ENCODE results near the gene PLXNA4. TPM values are rescaled to one million over a fixed set of nuclear protein-coding genes. Genes with fewer than 3 reads are reported as not detected.

Gene PLXNA4
- total RNA-seq, 2 experiments from 2014 or later, result 1.2 to 1.4 TPM

DNA sequence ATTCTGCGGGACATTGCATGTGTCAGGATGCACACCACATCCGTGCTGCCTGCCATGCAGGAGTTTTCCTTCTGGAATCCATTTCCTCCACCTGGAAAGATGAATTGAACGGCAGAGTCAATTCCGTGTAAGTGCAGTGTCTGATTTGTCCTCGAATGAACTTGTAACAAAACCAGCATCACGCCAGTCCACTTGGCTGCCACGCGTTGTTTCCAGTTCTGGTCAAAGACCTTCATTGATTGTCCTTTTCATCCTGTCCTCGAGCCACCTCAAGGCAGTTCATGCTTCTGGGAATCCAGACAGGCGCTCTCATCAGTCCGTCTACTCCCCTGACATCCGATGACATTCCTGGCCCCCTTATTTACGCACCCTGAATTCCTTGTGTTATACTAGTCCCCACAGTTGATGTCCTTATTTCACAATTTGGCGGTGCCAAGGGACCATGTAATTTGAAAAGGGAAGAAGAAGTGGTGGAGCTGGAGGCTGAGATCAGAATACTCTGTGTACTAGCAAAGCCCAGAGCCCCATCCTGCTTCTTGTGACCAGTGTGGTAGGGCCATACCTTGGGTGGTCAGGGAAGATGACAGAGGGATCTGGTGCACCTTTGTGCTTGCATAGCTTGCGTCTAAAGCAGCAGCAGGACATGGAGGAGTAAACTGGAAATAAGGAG, 502.2 kb downstream of the PLXNA4 start:
- H3K36me3 Mint-ChIP-seq (ENCODE audit: low read depth), result no peaks in the 10 kb centered on the region
- H3K4me1 Mint-ChIP-seq, result no peaks in the 10 kb centered on the region
- DNase-seq, result no peak
- H3K27me3 Mint-ChIP-seq, result no peaks in the 10 kb centered on the region
- H3K27ac Mint-ChIP-seq, result no peak overlapping the region
- POLR2A ChIA-PET, result no interaction called here
- H3K4me3 Mint-ChIP-seq, result no peak overlapping the region
- CTCF ChIA-PET, result no interaction called here
- peaks cover 7% of the 10 kb centered on the region for H3K9me3 Mint-ChIP-seq
